GM21786 (cell line): Measurements from ENCODE around the gene TENT4A.
A peak's percentile ranks its signal among the peaks of the same experiment; 100 is the strongest.

ENCODE experiments used
- ATAC-seq: cut with Tn5 transposase; IDR thresholded peaks from one replicate; pipeline ENCODE4 v1.9.1; 2021; ENCODE audit not compliant: unreplicated experiment

The TENT4A gene

DNA sequence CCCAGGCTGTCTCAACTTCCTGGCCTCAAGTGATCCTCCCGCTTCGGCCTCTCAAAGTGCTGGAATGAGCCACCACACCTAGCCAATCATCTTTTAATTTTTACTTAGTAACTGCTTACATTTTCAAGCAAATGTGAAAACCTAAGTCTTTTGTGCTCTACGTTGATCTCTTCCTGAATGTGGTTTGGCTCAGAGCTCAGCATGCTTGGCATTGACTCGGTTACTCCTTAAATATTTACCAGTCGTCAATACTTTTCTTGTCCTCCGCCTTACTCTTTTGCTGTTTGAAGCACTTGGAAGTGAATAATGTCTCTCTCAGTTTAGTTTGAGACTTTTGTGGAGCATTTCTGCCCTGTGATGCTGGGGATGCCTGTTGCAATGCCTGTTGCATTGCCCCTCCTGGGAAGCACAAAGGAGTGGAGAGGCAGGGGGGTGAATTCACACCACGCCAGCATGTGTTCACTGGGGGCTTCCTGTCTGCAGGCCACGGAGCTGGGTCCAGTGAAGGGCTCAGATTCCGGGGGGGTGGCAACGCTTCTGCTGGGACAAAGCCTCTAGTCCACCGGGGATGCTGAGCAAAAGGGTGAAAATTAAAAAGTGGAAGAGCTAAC is 13.1 kb upstream of the TENT4A start:
- no peak for ATAC-seq

DNA sequence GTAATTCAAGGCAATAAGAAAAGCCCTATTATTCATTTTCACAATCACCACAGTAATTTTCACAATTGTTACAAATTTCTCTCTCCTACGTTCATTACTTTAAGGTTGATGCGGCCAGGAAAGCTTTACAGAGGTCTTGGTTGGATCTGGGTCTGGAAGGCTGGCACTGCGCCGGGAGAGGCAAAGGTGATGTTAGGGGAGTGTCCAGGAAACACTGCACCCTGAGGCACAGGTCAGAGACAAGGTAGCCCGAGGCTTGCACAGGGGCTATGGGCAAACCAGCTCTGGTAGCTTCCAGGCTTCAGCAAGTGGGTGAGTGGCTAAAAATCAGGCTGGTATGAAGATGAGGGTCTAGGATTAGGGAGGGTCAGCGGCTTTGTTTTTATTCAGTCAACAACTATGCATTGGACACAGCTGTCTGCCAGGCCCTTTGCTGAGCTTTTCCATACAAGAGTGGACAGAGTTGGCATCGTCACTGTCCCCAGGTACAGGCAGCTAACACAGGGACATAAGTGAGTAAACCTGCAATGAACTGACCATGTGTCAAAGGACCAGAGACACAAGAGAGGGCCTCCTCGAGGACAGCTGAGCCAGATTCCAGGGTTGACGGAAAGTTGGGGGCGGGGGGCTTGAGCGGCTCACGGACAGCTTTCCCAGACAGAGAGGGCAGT is 12.4 kb upstream of the TENT4A start:
- no peak for ATAC-seq

DNA sequence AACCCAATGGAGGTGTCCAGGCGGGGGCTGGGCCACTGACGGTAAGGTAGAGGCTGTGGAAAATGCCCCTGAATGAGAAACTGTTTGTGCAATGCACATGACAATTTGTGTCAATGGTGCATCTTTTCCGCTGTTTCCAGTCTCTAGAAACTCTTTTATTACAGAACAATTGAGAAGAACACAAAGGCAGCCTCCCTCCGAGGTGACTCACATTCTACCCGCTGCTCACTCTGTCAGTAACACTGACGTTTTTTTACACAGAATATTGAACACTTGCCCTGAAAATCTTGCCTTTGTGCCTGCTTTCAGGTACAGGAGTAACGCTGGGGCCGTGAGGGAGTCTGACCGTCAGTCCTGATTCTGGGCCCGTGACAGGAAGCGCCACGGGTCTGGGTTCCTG is 11.7 kb upstream of the TENT4A start:
- ATAC-seq, result no peak

DNA sequence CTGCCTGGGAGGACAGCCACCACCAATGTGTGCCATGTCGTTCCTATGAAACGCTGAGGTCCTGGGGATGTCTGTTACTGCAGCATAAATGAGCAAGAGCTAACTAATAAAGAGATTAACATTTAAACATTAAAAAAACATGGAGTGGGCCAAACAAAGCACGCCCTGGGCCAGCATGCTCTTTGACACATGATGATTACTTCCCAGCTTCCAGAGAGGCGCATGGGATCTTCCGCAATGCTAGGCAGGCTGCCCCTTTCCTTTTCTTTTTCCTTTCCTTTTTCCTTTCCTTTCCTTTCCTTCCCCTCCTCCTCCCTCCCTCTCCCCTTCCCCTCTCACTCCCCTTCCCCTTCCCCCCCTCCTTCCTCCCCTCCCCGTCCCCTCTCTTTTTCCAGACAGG is 10.6 kb upstream of the TENT4A start:
- no peak for ATAC-seq

DNA sequence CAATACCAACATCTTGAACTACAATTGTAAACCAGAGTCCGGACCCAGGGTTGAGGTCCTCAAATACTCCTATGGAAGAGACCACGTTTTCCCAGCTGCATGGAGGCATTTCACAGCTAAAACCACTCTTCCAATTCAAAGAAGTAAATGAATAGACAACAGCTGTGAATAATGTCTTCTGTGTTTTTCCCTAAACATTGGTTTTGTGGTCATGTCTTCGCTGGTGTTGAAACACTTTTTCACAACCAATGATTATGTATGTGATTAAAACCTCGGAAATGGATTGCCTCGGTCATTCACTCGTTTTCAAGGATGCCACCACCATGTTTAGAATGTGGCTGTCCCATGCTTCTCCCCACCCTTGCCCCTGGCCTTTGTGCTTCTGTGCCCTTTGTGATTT is 9.4 kb upstream of the TENT4A start:
- ATAC-seq, result no peak

DNA sequence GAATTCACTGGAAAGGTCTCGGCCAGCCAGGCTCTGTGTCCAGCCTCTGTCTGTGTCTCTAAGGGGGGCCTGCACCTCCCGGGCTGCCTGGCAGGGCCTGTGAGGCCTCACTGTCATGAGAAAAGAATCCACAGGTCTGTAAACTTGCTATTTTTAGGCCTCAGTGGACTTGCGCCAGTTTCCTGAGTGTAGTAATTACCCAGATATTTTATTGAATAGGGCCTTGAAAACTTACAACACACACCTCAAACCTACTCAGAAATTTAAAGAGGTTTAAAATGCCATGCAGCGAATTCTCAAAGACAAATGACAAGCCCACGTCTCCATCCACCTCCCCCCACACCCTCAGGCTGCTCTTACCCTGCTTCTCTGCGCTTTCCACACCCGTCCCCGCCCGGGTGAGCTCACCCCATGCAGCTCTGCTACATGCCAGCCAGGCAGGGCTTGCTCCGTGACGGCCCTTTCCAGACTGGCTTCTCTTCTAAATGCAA is 8.8 kb upstream of the TENT4A start:
- ATAC-seq, result no peak

DNA sequence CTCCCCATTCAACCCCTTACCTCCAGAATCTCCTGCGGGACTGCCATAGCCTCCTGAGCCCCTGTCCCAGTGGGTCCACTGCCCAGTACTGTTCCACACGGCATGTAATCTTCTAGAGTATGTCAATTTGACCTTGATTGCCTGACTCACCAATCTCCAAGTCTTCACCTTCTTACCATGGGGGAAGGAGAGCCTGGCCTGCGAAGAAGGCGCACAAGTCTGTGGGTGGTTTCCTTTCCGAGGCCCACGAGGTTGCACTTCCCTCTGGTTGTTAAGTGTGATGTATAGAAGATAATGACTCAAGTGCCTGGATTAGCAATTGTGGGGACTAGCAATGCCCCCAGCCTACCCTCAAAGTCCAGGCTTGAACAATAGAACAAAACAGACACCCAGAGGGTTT is 8.1 kb upstream of the TENT4A start:
- ATAC-seq, result peak; percentile 57

DNA sequence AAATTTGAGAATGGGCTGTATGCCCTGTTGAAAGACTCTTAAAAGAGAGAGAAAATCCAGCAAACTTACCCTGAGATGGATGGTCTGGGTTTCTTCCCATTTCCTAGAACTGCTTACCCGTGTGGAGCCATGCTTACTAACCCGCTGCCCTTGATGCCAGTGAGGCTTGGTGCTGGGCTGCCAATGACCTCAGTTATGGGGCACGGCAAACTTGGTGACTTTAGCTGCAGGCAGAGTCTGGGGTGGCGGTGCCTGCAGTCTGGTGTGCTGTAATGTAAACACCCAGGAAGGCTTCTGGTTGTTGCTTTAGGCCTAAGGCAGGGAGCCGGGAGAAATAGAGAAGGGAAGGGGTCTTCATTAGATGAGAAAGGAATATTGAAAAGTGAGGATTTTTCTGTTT is 7.3 kb upstream of the TENT4A start:
- ATAC-seq, result no peak

DNA sequence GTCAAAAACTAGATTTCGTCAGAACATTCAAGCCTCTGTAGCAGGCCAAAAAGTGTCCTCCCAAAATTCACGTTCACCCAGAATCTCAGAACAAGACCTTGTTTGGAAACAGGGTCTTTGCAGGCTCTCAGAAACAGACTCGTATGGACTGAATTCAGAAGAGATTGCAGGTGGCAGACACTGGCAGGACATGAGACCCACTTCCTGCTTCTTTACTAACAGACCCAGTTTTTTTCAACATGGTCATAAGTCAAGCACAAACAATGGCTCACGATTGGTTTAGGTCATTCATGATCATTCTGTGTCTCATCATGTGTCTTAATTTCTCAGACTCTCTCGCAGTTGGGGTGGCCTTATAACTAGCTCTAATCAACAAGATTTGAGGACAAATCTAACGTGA is 5.4 kb upstream of the TENT4A start:
- ATAC-seq, result no peak

DNA sequence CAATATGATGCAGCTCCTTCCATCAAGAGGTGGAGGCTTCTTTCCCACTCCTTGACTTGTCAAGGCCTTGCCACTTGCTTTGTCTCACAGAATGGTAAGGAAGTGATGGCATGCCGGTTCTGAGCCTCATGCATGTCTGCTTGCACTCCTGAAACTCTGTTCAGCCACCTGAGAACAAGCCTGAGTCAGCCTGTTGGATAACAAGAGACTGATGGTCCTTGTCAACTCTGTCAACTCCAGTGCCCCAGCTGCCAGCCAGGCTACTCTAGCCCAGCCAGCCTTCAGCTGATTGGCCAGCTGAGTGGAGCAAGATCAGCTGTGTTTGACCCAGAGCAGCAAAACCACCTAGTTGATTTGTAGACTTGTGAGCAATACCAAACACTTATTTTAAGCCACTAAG is 4.4 kb upstream of the TENT4A start:
- no peak for ATAC-seq

DNA sequence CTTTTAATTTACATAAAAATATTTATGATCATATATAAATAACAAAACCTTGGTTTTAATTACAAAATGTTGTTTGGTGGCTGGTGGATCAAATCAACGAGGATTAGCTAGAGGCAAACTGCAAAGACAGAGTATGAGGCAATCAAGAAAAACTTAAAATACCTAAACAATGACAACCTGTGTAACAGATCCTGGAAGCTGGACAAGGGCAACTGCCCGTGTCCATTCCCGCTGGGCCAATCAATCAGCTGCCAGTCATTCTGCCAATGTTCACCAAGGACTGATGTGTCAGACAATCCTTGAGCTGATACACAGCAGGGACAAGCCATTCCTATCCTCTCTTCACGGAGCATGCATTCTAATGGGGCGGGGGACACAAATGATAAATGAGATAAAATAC is 3.2 kb upstream of the TENT4A start:
- no peak for ATAC-seq

DNA sequence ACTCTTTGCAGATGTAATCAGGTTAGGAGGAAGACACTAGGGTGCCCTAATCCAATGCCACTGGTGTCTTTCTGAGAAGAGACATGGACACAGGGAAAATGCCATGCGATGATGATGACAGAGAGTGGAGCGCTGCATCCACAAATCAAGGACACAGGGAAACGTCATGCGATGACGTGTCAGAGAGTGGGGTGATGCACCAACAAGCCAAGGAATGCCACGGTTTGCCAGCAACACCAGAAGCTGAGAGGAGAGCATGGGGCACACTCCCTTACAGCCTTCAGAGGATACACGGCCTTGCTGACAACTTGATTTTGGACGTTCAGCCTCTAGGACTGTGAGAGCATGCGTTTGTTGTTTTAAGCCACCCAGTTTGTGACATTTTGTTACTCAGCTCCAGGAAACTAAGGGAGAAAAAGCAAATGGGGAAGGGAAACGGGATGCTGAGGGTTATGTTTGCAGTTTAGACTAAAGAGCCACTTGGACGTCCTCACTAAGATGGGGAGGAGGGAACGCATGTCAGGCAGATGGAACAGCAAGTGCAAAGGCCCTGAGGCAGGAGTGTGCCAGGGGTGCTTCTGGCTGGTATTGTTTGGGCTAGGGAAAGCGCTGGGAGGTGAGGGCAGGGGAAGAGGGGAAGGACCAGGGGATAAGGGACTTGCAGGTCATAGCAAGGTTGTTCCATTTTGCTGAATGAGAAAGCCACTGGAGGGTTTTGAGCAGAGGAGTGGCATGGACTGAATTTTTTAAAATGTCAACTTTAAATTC is 2.5 kb upstream of the TENT4A start:
- no peak for ATAC-seq

DNA sequence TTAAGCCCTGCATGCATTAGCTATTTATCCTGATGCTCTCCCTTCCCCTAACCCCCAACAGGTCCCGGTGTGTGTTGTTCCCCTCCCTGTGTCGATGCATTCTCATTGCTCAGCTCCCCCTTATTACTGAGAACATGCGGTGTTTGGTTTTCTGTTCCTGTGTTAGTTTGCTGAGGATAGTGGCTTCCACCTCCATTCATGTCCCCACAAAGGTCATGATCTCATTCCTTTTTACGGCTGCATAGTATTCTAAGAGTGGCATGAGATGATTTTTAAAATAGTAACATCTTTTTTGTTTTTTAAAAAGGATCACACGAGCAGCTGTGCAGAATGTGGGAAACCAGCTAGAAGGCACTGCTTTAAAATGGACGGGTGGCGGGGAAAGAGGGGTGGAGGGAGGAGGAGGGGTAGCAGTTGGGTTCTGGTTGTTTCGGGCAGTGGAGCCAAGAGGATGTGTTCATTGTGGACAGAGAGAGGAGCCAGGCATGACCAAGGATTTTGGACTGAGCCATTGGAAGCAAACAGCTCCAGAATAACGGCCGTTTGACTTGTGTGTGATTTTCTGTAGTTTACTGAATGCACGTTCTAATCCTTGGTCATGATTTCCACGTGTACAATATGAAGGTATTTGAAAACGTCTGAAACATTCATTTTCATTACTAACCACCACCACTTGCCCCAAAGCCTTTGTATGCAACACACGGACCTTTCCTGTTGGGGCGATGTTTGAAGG is 1.7 kb upstream of the TENT4A start:
- ATAC-seq, result no peak

DNA sequence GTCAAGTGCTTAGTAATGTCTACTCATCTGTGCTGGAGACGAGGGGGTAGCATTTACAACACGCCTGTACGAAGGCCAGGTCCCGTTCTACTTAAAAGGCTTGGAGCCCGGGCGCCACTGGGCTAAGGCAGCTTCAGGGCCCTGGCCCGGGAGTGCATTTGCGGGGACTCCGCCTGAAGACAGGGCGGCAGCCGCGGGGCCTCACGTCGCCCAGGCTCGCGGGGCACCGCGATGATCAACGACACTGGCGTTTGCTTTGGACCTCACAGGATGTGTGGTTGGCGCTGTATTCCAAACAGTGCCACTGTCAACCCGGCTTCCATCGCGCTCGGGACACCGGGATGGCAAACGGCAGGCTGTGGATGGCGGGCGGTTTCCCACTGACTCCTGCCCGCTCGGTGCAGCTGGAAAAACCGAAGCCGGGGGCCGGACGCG is 1.1 kb upstream of the TENT4A start:
- peak; percentile 17 for ATAC-seq

DNA sequence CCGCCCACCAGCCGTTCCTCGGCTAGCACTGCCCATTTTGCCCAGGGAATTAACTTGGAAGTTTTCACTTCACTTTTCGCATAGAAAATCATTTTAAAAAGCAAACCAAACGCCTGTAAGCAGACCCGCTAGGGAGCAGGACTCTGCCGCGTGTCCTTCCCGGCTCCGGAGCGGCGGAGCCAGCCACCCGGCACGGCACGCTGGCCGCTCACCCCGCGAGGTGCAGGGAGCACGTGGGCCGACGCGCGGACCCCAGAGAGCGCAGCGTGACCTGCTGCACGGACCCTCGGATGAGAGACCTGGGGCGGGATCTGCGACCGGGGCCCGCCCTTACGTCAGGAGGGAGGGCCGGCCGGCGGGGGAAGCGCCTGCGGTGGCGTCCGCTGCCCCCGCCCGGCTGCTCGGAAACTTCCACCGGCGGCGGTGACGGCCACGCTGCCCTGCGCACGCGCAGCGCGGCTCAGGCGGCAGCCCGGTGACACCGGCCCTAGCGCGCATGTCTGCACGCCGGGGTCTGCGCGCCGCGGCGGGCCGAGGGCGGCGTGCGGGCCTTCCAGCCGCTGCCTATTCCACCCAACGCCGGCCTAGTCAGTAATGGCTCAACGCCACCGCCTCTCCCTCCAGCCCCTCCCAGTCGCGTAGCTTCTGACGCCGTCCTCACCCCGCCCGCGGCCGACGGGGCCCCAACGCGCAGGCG is 507 bp upstream of the TENT4A start:
- peak; percentile 57 for ATAC-seq

DNA sequence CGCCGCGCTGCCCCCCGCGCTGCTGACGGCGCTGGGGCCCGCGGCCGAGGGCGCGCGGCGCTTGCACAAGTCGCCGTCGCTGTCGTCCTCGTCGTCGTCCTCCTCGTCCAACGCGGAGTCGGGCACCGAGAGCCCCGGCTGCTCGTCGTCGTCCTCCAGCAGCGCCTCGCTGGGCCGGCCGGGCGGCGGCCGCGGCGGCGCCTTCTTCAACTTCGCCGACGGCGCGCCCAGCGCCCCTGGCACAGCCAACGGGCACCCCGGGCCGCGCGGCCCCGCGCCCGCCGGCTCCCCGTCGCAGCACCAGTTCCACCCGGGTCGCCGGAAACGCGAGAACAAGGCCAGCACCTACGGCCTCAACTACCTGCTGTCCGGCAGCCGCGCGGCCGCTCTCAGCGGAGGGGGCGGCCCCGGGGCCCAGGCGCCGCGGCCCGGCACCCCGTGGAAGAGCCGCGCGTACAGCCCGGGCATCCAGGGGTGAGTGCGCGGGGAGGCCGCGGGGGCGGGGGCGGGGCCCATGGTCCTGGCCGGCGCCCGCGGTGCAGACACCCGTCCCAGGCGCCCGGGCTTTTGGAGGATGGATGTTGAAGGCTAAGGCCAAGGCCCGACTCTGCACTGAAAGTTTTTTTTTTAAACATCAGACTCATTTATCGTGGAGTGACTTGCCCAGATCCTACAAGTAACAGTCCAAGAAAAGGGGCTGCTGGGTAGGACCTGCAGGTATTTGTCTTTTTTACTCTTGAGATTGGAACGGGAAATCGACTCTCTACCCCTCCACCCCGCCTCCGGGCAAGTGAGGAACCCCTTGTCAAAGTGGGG is 1.2 kb downstream of the TENT4A start:
- no peak for ATAC-seq

DNA sequence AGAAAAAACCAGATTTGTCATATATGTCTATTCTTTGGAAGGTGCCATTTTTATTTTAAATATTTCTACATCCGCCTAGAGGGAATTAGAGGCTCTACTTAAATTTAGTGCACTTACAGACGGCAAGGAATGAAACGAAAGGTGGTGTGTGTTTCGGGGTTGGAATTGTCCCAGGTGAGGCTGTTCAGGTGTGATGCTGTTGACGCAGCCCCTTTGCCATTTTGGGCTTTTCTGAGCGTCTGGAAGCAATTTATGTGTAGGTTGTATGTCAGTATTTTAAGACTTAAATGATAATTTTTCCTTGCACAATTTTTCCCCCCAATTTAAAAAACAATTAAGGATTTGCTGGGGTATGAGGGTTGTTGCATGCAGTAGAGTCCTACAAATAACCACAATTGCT is 2.0 kb downstream of the TENT4A start:
- ATAC-seq, result no peak

DNA sequence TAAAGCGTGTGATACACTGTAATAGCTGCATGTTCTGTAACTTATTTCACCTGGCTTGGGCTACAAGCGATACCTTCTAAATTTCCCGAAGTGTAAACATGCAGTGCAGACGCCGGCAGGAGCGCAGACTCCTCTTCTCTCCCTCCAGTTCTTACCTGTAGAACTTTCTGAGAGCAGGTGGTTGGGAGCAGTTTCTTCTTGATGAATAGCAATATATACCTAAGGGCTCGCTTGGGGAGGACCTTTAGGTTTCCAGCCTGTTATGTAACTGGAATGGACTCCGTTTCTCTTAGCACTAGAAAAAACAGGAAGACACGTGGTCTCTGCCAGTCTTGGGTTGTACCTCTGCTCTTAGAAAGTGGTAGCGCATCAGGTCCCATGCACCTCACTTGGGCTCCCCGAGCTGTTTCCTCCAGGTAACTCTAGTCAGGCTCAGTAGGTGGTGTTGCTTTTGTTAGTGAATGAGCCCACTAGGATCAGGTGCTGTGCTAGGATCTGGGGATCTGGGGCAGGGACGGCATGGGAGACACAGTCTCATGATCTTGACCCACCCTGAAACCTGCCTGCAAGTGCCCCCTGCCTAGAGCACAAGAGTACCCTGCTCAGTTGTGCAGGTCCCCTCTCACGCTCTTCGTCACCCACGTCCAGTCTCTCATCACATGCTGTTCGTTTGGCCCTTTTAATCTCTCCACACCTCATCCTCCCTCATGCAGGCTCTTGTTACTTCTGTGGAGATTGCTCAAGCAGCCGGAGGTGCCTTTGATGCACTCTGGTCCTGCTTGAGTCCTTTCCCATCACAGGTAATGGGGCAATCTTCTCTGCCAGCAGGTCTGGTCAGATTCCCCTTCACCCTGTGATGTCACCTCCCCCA is 2.8 kb downstream of the TENT4A start:
- ATAC-seq, result no peak

DNA sequence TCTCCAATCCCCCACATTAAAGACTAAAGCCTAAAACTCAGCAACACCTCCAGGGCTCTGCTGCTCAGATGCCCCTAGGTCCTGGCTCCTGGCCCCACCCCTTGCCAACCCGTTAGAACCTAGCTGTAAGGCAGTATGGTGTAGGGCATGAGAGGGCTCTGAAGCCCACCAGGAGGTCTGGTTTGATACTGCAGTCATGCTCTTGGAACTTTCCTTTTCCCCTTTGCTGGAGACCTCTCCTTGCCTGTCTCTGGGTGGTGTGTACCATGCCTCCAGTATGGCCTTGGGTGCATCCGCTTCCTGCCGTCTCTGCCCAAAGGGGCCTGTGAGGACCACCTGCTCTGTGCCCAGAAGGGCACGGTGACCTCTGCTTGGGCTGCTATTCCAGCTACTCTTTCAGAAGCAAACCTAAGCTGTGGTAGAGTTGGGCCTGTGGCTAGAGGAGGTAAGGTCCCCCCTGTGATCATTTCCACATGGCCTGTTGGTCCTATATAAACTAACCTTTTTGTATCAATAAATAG is 3.5 kb downstream of the TENT4A start:
- no peak for ATAC-seq
